NT2/D1 (cell line): Measurements from ENCODE around the gene PAFAH2.

Source experiments
- SUZ12 ChIP-seq: IDR thresholded peaks from 2 replicates; pipeline ENCODE4 v1.6.1; 2011; ENCODE audit not compliant: insufficient read length, insufficient read depth; ENCODE audit errors: extremely low read depth
- YY1 ChIP-seq: IDR thresholded peaks from 2 replicates; pipeline ENCODE4 v1.6.1; 2011; ENCODE audit not compliant: insufficient read length, insufficient read depth

- TF ChIP-seq SUZ12 (no peak), YY1 (no peak)
Measured at GRCh38 chr1:25954282-25954938, 43.5 kb downstream of the PAFAH2 start.
